PC-3 (cell line): ENCODE data around the gene TAAR2. TPM values are rescaled to one million over a fixed set of nuclear protein-coding genes. Genes with fewer than 3 reads are reported as not detected.

Experiments used
- ATAC-seq: fragments of 200-7000 bp; cut with Tn5 transposase; 2 replicates; pipeline ENCODE4 v1.9.1; 2020; ENCODE audit warnings: mild to moderate bottlenecking, moderate library complexity
- Bru-seq: library from RNA; stranded (reverse); fragments of 400-500 nt; gene quantifications from one replicate; lab custom pipeline; 2021; lab: Mats Ljungman, UMichigan
- BruChase-seq, 2 experiments: library from RNA; stranded (reverse); fragments of 400-500 nt; gene quantifications; one replicate each; lab custom pipeline; 2021; lab: Mats Ljungman, UMichigan
- BruUV-seq: library from RNA; stranded (reverse); fragments of 400-500 nt; replicated peaks from 2 replicates; lab custom pipeline; 2021; lab: Mats Ljungman, UMichigan
- CTCF ChIA-PET: fragments of 300-600 bp; sonication (Branson Sonifier 250); formaldehyde crosslinking; loops from one replicate; lab custom pipeline; 2022; ENCODE audit warnings: antibody characterized with exemption; lab: Charles Lee
- POLR2A ChIA-PET: fragments of 300-600 bp; sonication (Branson Sonifier 250); formaldehyde crosslinking; loops from one replicate; lab custom pipeline; 2022; ENCODE audit warnings: antibody characterized with exemption; ENCODE audit not compliant: unreplicated experiment; lab: Charles Lee
- DNase-seq: peaks from one replicate; pipeline ENCODE4 v3.0.0-alpha.2; 2015
- H2AFZ ChIP-seq: fragments of 300-600 bp; sonication (generic); 2 replicates; pipeline ENCODE4 v1.6.0; 2016; ENCODE audit warnings: antibody characterized with exemption, low read length
- H3F3A ChIP-seq: fragments of 300-600 bp; sonication (generic); one replicate; pipeline ENCODE4 v1.6.0; 2017; ENCODE audit warnings: antibody characterized with exemption, low read length, control low read depth, mild to moderate bottlenecking; ENCODE audit not compliant: unreplicated experiment
- H3K27ac ChIP-seq: fragments of 300-600 bp; sonication (generic); 2 replicates; pipeline ENCODE4 v1.5.1; 2016; ENCODE audit warnings: mild to moderate bottlenecking, low read length
- H3K27me3 ChIP-seq: fragments of 300-600 bp; sonication (generic); 2 replicates; pipeline ENCODE4 v1.6.1; 2016; ENCODE audit warnings: low read length, mixed read lengths
- H3K36me3 ChIP-seq: fragments of 300-600 bp; sonication (generic); 2 replicates; pipeline ENCODE4 v1.6.1; 2016; ENCODE audit warnings: low read depth, mixed run types, low read length, mixed read lengths
- H3K4me1 ChIP-seq: fragments of 300-600 bp; sonication (generic); 2 replicates; pipeline ENCODE4 v1.5.1; 2016; ENCODE audit warnings: low read length; ENCODE audit not compliant: insufficient read depth
- H3K4me2 ChIP-seq: fragments of 300-600 bp; sonication (generic); 2 replicates; pipeline ENCODE4 v1.6.0; 2016; ENCODE audit warnings: low read length
- H3K4me3 ChIP-seq: fragments of 300-600 bp; sonication (generic); 2 replicates; pipeline ENCODE4 v1.5.1; 2016; ENCODE audit warnings: mild to moderate bottlenecking, low read length, mixed read lengths
- H3K79me2 ChIP-seq: fragments of 300-600 bp; sonication (generic); 2 replicates; pipeline ENCODE4 v1.6.1; 2017; ENCODE audit warnings: low read length, mixed read lengths
- H3K9ac ChIP-seq: fragments of 300-600 bp; sonication (generic); 2 replicates; pipeline ENCODE4 v1.6.0; 2016; ENCODE audit warnings: mild to moderate bottlenecking, low read length
- H3K9me2 ChIP-seq: fragments of 300-600 bp; sonication (generic); replicated peaks from 2 replicates; pipeline ENCODE4 v1.6.1; 2016; ENCODE audit warnings: mixed run types, low read length, mixed read lengths
- H3K9me3 ChIP-seq: fragments of 300-600 bp; sonication (generic); 2 replicates; pipeline ENCODE4 v1.6.1; 2016; ENCODE audit warnings: low read length, mixed read lengths
- H4K20me1 ChIP-seq: fragments of 300-600 bp; sonication (generic); 2 replicates; pipeline ENCODE4 v1.6.1; 2016; ENCODE audit warnings: low read length, mixed read lengths
- EZH2 ChIP-seq: fragments of 300-600 bp; sonication (generic); IDR thresholded peaks from one replicate; pipeline ENCODE4 v1.6.1; 2017; ENCODE audit warnings: antibody characterized with exemption, mild to moderate bottlenecking, low read length; ENCODE audit not compliant: unreplicated experiment
- EZH2phosphoT487 ChIP-seq: fragments of 300-600 bp; sonication (generic); IDR thresholded peaks from 2 replicates; pipeline ENCODE4 v1.6.1; 2018; ENCODE audit warnings: mild to moderate bottlenecking, antibody characterized with exemption, low read length, borderline replicate concordance
- intact Hi-C: fragments of 100-400 bp; cut with micrococcal nuclease; formaldehyde crosslinking; loops from 2 replicates; pipeline ENCODE4 v1.9.0; 2023
- long read RNA-seq: library from polyadenylated mRNA; unstranded; transcript quantifications from one replicate; pipeline ENCODE4 v2.0.0, GENCODE V29; 2021; ENCODE audit not compliant: unreplicated experiment
- total RNA-seq: library from RNA; depleted of rRNA; stranded (reverse); fragments of >200 nt; gene quantifications from 2 replicates; pipeline ENCODE4 v1.2.3, GENCODE V29; 2014; rRNA removed
- TF ChIP-seq, protein P1 (sequence below): fragments of 300-600 bp; sonication (generic); conservative IDR thresholded peaks from 2 replicates; pipeline ENCODE4 v1.5.1; 2017; ENCODE audit warnings: antibody characterized with exemption, low read depth, mild to moderate bottlenecking, low read length

Gene TAAR2, protein sequence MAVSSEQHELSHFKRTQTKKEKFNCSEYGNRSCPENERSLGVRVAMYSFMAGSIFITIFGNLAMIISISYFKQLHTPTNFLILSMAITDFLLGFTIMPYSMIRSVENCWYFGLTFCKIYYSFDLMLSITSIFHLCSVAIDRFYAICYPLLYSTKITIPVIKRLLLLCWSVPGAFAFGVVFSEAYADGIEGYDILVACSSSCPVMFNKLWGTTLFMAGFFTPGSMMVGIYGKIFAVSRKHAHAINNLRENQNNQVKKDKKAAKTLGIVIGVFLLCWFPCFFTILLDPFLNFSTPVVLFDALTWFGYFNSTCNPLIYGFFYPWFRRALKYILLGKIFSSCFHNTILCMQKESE
- total RNA-seq (not detected in 2 replicates), Bru-seq, nascent RNA (not detected), BruChase-seq, experiment 1, labeled RNA remaining after a 6-hour chase (not detected), BruChase-seq, experiment 2, labeled RNA remaining after a 2-hour chase (not detected)
- long read RNA-seq = 0 reads

DNA sequence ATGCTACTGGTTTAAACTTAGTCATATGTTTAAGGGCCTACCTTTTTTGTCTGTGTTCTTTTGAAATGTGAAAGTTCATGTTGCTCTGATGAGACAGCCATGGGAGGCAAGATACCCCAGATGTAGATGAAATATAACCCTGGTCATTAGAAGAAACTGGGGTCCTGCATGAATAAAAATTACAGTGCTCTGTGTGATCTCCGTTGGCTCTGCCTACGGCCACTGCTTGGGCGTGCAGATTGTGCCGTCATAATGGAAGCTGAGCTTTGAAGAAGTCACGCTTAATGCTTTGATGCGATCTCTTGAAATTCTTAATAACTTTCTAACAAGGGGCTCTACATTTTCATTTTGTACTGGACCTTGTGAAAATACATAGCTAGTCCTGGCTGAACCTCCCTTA lies at the start of gene TAAR2:
TAAR2 (minus strand) TSS at position 101 of the 400 bp plus-strand sequence; CDS start at position 101, 0 bp downstream.
- TF ChIP-seq EZH2phosphoT487 (no peak), EZH2 (no peak)
- TF ChIP-seq, protein P1, sequence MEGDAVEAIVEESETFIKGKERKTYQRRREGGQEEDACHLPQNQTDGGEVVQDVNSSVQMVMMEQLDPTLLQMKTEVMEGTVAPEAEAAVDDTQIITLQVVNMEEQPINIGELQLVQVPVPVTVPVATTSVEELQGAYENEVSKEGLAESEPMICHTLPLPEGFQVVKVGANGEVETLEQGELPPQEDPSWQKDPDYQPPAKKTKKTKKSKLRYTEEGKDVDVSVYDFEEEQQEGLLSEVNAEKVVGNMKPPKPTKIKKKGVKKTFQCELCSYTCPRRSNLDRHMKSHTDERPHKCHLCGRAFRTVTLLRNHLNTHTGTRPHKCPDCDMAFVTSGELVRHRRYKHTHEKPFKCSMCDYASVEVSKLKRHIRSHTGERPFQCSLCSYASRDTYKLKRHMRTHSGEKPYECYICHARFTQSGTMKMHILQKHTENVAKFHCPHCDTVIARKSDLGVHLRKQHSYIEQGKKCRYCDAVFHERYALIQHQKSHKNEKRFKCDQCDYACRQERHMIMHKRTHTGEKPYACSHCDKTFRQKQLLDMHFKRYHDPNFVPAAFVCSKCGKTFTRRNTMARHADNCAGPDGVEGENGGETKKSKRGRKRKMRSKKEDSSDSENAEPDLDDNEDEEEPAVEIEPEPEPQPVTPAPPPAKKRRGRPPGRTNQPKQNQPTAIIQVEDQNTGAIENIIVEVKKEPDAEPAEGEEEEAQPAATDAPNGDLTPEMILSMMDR = no peak
- no peak within 1 kb of the TSS for H3K27ac ChIP-seq
- BruUV-seq = no TSS peak
- H3K4me2 ChIP-seq = no peak within 1 kb of the TSS
- CTCF ChIA-PET = no interaction called here
- DNase-seq (no peak), ATAC-seq (no peak)
- intact Hi-C loops = no loop called here
- H3K9me2 ChIP-seq = no peaks in the 10 kb centered on the region
- POLR2A ChIA-PET = no interaction called here
- no peaks in the 10 kb centered on the region for H3F3A ChIP-seq
- H3K9ac ChIP-seq = no peak within 1 kb of the TSS
- no peaks in the 10 kb centered on the region for H3K4me1 ChIP-seq
- H3K27me3 ChIP-seq = no peaks in the 10 kb centered on the region
- H2AFZ ChIP-seq = no peak within 1 kb of the TSS
- no peaks in the 10 kb centered on the region for H3K9me3 ChIP-seq
- no peak within 1 kb of the TSS for H3K4me3 ChIP-seq
- H4K20me1 ChIP-seq = no peaks in the 10 kb centered on the region
- H3K36me3 ChIP-seq = no peaks in the 10 kb centered on the region
- no peaks in the 10 kb centered on the region for H3K79me2 ChIP-seq

DNA sequence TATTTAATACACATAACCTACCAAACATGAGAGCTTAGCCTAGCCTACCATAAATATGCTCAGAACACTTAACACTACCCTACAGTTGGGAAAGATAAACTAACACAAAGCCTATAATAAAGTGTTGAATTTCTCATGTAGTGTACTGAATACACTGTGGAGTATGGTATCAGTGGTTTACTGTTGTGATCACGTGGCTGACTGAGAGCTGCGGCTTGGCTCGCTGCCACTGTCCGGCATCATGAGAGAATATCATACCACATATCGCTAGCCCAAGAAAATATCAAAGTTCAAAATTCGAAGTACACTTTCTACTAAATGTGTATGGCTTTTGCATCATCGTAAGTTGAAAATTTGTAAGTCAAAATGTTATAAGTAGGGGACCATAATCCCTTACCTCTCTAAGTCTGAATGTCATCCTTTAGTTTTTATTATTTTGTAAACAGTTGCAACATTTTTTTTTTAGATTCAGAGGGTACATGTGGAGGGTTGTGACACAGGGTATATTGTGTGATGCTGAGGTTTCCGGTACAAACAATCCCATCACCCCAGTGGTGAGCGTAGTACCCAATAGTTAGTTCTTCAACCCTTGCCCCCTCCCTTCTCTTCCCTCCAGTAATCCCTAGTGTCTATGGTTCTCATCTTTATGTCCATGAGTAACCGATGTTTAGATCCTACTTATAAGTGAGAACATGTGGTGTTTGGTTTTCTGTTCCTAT lies 49.5 kb upstream of the TAAR2 start:
- H3K9ac ChIP-seq = no peak overlapping the region
- H3K27me3 ChIP-seq = no peaks in the 10 kb centered on the region
- TF ChIP-seq EZH2 (no peak), EZH2phosphoT487 (no peak)
- TF ChIP-seq, protein P1 = no peak
- ChIA-PET CTCF (no interaction called here), POLR2A (no interaction called here)
- no TSS peak for BruUV-seq
- ATAC-seq (no peak), DNase-seq (no peak)
- H2AFZ ChIP-seq = no peak overlapping the region
- no peaks in the 10 kb centered on the region for H3F3A ChIP-seq
- no peak overlapping the region for H3K27ac ChIP-seq
- H3K4me2 ChIP-seq = no peak overlapping the region
- H3K9me2 ChIP-seq = no peaks in the 10 kb centered on the region
- no peak overlapping the region for H3K4me3 ChIP-seq
- no peaks in the 10 kb centered on the region for H4K20me1 ChIP-seq
- H3K36me3 ChIP-seq = no peaks in the 10 kb centered on the region
- intact Hi-C loops = no loop called here
- H3K79me2 ChIP-seq = no peaks in the 10 kb centered on the region
- H3K9me3 ChIP-seq = no peaks in the 10 kb centered on the region
- no peaks in the 10 kb centered on the region for H3K4me1 ChIP-seq
